Muscle layer of duodenum (tissue), 2 donors: ENCODE results near the gene LCP2.

Experiments used
- H3K27ac ChIP-seq: one replicate; pipeline ENCODE4 v1.7.0; 2013; ENCODE audit warnings: mild to moderate bottlenecking, low read length
- H3K27me3 ChIP-seq: one replicate; pipeline ENCODE4 v1.7.0; 2013; ENCODE audit warnings: low read depth, mild to moderate bottlenecking, control low read depth, low read length
- H3K36me3 ChIP-seq, 2 donors: one replicate each; pipeline ENCODE4 v1.7.0; 2013; ENCODE audit warnings: low read length in 2 of 2, control low read depth in 1 of 2, mild to moderate bottlenecking in 1 of 2; ENCODE audit not compliant: insufficient read depth in 2 of 2, control insufficient read depth in 1 of 2
- H3K4me1 ChIP-seq, 2 donors: one replicate each; pipeline ENCODE4 v1.7.0; 2013; ENCODE audit warnings: low read length in 2 of 2, mild to moderate bottlenecking in 2 of 2, control low read depth in 1 of 2, moderate library complexity in 1 of 2; ENCODE audit not compliant: insufficient read depth in 2 of 2, control insufficient read depth in 1 of 2
- H3K4me3 ChIP-seq, 2 donors: one replicate each; pipeline ENCODE4 v1.7.0; 2013; ENCODE audit warnings: low read length in 2 of 2, low read depth in 1 of 2, mild to moderate bottlenecking in 1 of 2
- H3K9me3 ChIP-seq, 2 donors: one replicate each; pipeline ENCODE4 v1.7.0; 2013; ENCODE audit warnings: low read length in 2 of 2, control low read depth in 1 of 2, mild to moderate bottlenecking in 1 of 2; ENCODE audit not compliant: control insufficient read depth in 1 of 2
- donor health status: healthy.

The LCP2 gene

GRCh38 chr5:170315154-170315553 lies 17.6 kb upstream of the LCP2 start:
- Histone ChIP-seq H3K27me3 (no peaks in the 10 kb centered on the region), H3K36me3 (no peaks in the 10 kb centered on the region), H3K9me3 (no peaks in the 10 kb centered on the region), H3K4me1 (peaks cover 17 to 59% of the 10 kb centered on the region in 2 donors), H3K27ac (no peak overlapping the region), H3K4me3 (no peak overlapping the region)

- H3K4me1 ChIP-seq: peaks cover 17 to 59% of the 10 kb centered on the region in 2 donors
Measured at GRCh38 chr5:170314541-170315095, 17.0 kb upstream of the LCP2 start.

GRCh38 chr5:170313816-170314215 lies 16.2 kb upstream of the LCP2 start:
- Histone ChIP-seq H3K4me1 (peaks cover 17 to 59% of the 10 kb centered on the region in 2 donors), H3K36me3 (no peaks in the 10 kb centered on the region), H3K27ac (peak overlapping the region; percentile 6)

More at GRCh38 chr5:170314541-170315095, 17.0 kb upstream of the LCP2 start:
- H3K27ac ChIP-seq: peak overlapping the region; percentile 18
- H3K4me3 ChIP-seq: no peak overlapping the region
- H3K9me3 ChIP-seq: no peaks in the 10 kb centered on the region
- no peaks in the 10 kb centered on the region for H3K27me3 ChIP-seq
- H3K36me3 ChIP-seq: no peaks in the 10 kb centered on the region

GRCh38 chr5:170313344-170313743 lies 15.8 kb upstream of the LCP2 start:
- Histone ChIP-seq H3K27me3 (no peaks in the 10 kb centered on the region), H3K4me3 (no peak overlapping the region), H3K9me3 (no peaks in the 10 kb centered on the region), H3K27ac (no peak overlapping the region), H3K36me3 (no peaks in the 10 kb centered on the region), H3K4me1 (peaks cover 17 to 56% of the 10 kb centered on the region in 2 donors)

More at GRCh38 chr5:170313816-170314215, 16.2 kb upstream of the LCP2 start:
- Histone ChIP-seq H3K4me3 (no peak overlapping the region), H3K27me3 (no peaks in the 10 kb centered on the region), H3K9me3 (no peaks in the 10 kb centered on the region)

- Histone ChIP-seq H3K36me3 (no peaks in the 10 kb centered on the region), H3K9me3 (no peaks in the 10 kb centered on the region), H3K4me1 (peaks cover 17 to 53% of the 10 kb centered on the region in 2 donors), H3K4me3 (peak overlapping the region in 1 of 2 donors; percentile 26), H3K27me3 (no peaks in the 10 kb centered on the region), H3K27ac (peak overlapping the region; percentile 34)
Measured at GRCh38 chr5:170312666-170313065, 15.1 kb upstream of the LCP2 start.

- Histone ChIP-seq H3K27ac (peak overlapping the region; percentile 34), H3K9me3 (no peaks in the 10 kb centered on the region), H3K4me3 (peak overlapping the region in 1 of 2 donors; percentile 26), H3K36me3 (no peaks in the 10 kb centered on the region), H3K4me1 (peaks cover 17 to 53% of the 10 kb centered on the region in 2 donors), H3K27me3 (no peaks in the 10 kb centered on the region)
Measured at GRCh38 chr5:170312301-170312595, 14.7 kb upstream of the LCP2 start.

GRCh38 chr5:170311511-170312300 lies 14.1 kb upstream of the LCP2 start:
- Histone ChIP-seq H3K36me3 (no peaks in the 10 kb centered on the region), H3K4me3 (peak overlapping the region in 1 of 2 donors; percentile 26), H3K9me3 (no peaks in the 10 kb centered on the region), H3K27me3 (no peaks in the 10 kb centered on the region), H3K27ac (peak overlapping the region; percentile 34), H3K4me1 (peaks cover 17 to 53% of the 10 kb centered on the region in 2 donors)

GRCh38 chr5:170310256-170310926 lies 12.8 kb upstream of the LCP2 start:
- H3K27ac ChIP-seq: no peak overlapping the region
- peaks cover 17 to 47% of the 10 kb centered on the region in 2 donors for H3K4me1 ChIP-seq
- no peaks in the 10 kb centered on the region for H3K9me3 ChIP-seq
- no peaks in the 10 kb centered on the region for H3K27me3 ChIP-seq
- no peak overlapping the region for H3K4me3 ChIP-seq
- H3K36me3 ChIP-seq: no peaks in the 10 kb centered on the region

GRCh38 chr5:170308686-170309085 lies 11.1 kb upstream of the LCP2 start:
- Histone ChIP-seq H3K36me3 (no peaks in the 10 kb centered on the region), H3K4me1 (peaks cover 10 to 32% of the 10 kb centered on the region in 2 donors), H3K27me3 (no peaks in the 10 kb centered on the region), H3K4me3 (no peak overlapping the region), H3K27ac (no peak overlapping the region), H3K9me3 (no peaks in the 10 kb centered on the region)

- Histone ChIP-seq H3K4me1 (peaks cover 7 to 31% of the 10 kb centered on the region in 2 donors), H3K27me3 (no peaks in the 10 kb centered on the region), H3K9me3 (no peaks in the 10 kb centered on the region), H3K4me3 (no peak overlapping the region), H3K27ac (peak overlapping the region; percentile 60), H3K36me3 (no peaks in the 10 kb centered on the region)
Measured at GRCh38 chr5:170307575-170308465, 10.2 kb upstream of the LCP2 start.
